ENCODE data around the gene EHMT2. TPM values are rescaled to one million over a fixed set of nuclear protein-coding genes. Genes with fewer than 3 reads are reported as not detected.

Gene EHMT2
- total and polyA plus RNA-seq, 2 of the 13 experiments (the other 11 are each of a cell fraction or from before 2014, with no cell fraction given): 55.2 to 69.2 TPM

GRCh38 chr6:31836047-31836473 lies 61.4 kb downstream of the EHMT2 start (continued):
- peak; percentile 42; the same call in 1 of the 2 replicates for TF ChIP-seq MYC (CRISPR knock-in tag; IDR thresholded peaks at IDR 0.05; ENCODE audit: borderline replicate concordance)
- no peak for TF ChIP-seq GABPB1 (CRISPR knock-in tag; IDR thresholded peaks at IDR 0.05)
- 0 out of 2 replicates have a peak, but pooled peaks have one; percentile 8 for TF ChIP-seq ZNF629 (CRISPR knock-in tag; conservative IDR thresholded peaks at IDR 0.05)
- peak; percentile 52; the same call in 1 of the 2 replicates for TF ChIP-seq SIN3A (IDR thresholded peaks at IDR 0.05; ENCODE audit: borderline replicate concordance, low read depth, low read length)
- TF ChIP-seq PRDM15 (CRISPR knock-in tag; IDR thresholded peaks at IDR 0.05): 0 out of 2 replicates have a peak, but pooled peaks have one; percentile 28
- TF ChIP-seq KDM2A (CRISPR knock-in tag; IDR thresholded peaks at IDR 0.05; ENCODE audit: borderline replicate concordance, low read depth): peak; percentile 31; the same call in 1 of the 2 replicates
- no peak for TF ChIP-seq ZNF317 (CRISPR knock-in tag; IDR thresholded peaks at IDR 0.05)
- TF ChIP-seq ZNF598 (CRISPR knock-in tag; IDR thresholded peaks at IDR 0.05; ENCODE audit: borderline replicate concordance): peak; percentile 17; the same call in 1 of the 2 replicates
- peak; percentile 32; the same call in 1 of the 2 replicates for TF ChIP-seq TSC22D2 (CRISPR knock-in tag; IDR thresholded peaks at IDR 0.05; ENCODE audit: borderline replicate concordance)
- peak; percentile 31; the same call in 1 of the 2 replicates for TF ChIP-seq ZNF574 (CRISPR knock-in tag; IDR thresholded peaks at IDR 0.05)
- no peak for TF ChIP-seq GMEB1 (CRISPR knock-in tag; IDR thresholded peaks at IDR 0.05; ENCODE audit: borderline replicate concordance)
- no peak for TF ChIP-seq ZNF256 (CRISPR knock-in tag; conservative IDR thresholded peaks at IDR 0.05)
- peak; percentile 40; the same call in 1 of the 2 replicates for TF ChIP-seq ELF3 (CRISPR knock-in tag; IDR thresholded peaks at IDR 0.05)
- TF ChIP-seq ZKSCAN5 (CRISPR knock-in tag; IDR thresholded peaks at IDR 0.05): no peak
- peak; percentile 51; the same call in 1 of the 2 replicates for TF ChIP-seq BHLHE40 (IDR thresholded peaks at IDR 0.05; ENCODE audit: low read length)
- peak; percentile 28; the same call in 1 of the 2 replicates for TF ChIP-seq EEA1 (CRISPR knock-in tag; IDR thresholded peaks at IDR 0.05; ENCODE audit: borderline replicate concordance)
- no peak for TF ChIP-seq SETDB1 (CRISPR knock-in tag; IDR thresholded peaks at IDR 0.05; ENCODE audit: borderline replicate concordance)
- TF ChIP-seq TFAP4 (IDR thresholded peaks at IDR 0.05; ENCODE audit: borderline replicate concordance, low read depth): no peak
- 0 out of 2 replicates have a peak, but pooled peaks have one; percentile 4 for TF ChIP-seq NCOR1 (IDR thresholded peaks at IDR 0.05; ENCODE audit: borderline replicate concordance, low read length)
- 0 out of 2 replicates have a peak, but pooled peaks have one; percentile 23 for TF ChIP-seq CEBPG (CRISPR knock-in tag; IDR thresholded peaks at IDR 0.05)
- TF ChIP-seq ZNF879 (CRISPR knock-in tag; IDR thresholded peaks at IDR 0.05): no peak
- no peak for TF ChIP-seq MAFG (CRISPR knock-in tag; IDR thresholded peaks at IDR 0.05)

Measured in HepG2 (cell line).